ENCODE measurements around the gene SH3BP4.
"Not testable (repeated sequence)": the region's sequence is repeated elsewhere in the genome, so short reads cannot be mapped to it uniquely, and the experiment has no call there.

The SH3BP4 gene

DNA sequence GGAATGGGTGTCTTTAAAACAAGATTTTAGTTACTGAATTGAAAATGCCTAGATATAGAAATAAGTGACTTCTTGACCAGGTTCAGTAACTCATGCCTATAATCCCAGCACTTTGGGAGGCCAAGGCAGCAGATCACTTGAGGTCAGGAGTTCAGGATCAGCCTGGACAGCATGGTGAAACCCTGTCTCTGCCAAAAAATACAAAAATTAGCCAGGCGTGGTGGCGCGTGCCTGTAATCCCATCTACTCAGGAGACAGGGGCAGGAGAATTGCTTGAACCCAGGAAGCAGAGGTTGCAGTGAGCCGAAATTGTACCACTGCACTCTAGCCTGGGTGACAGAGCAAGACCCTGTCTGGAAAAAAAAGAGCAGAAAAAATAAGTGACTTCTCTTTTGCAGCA lies 68.3 kb downstream of the SH3BP4 start:
- DNase-seq (ENCODE audit: low spot score): not testable (repeated sequence)

DNA sequence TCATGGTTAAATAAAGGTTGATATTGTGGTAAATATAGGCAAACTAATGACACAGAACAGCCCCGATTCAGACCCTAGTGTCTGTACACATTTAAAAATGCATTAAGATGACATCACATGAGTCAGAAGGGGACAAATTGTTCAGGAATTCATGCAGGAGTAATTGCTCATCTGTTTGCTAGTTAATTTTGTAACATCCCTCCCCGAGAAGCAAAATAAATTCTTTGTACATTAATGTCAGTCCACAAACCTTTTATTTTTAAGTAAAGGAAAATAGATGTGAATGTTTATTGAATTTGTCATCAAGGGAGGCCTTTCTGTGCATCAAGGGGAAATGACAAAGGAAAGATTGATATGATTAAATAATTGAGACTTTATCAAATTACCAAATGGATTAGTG lies 69.9 kb downstream of the SH3BP4 start:
- no peak for DNase-seq (ENCODE audit: low spot score)

DNA sequence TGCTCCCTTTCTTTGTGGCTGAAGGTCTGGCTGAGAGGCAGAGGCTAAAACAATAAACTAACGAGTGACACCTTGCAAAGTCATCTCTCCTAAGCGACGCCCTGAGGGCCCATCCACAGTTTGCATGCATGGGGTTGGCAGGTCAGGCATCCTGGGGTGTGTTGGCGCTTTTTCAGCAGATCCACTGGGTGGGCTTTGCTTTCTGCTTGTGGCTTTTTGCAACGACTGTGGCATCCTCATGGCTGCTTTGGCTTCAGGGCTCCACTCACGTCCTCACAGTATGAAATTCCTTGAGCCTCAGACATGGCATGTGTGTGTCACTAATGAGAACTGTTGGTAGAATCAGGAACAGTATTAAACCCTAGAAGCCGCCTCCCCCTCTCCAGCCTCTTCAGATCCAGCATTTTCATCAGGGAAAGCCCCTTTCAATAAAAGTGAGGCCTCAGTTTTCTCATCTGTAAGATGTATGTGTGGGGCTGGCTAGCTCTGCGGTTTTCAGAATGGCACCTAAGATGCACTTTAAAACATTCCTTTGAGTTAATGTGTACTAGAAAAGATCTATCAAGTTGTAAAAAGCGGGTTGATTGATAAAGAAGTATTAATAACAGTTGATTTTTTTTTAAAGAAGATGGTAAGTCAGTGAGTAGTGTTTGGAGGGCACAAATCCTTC lies 72.5 kb downstream of the SH3BP4 start:
- no peak for DNase-seq (ENCODE audit: low spot score)

DNA sequence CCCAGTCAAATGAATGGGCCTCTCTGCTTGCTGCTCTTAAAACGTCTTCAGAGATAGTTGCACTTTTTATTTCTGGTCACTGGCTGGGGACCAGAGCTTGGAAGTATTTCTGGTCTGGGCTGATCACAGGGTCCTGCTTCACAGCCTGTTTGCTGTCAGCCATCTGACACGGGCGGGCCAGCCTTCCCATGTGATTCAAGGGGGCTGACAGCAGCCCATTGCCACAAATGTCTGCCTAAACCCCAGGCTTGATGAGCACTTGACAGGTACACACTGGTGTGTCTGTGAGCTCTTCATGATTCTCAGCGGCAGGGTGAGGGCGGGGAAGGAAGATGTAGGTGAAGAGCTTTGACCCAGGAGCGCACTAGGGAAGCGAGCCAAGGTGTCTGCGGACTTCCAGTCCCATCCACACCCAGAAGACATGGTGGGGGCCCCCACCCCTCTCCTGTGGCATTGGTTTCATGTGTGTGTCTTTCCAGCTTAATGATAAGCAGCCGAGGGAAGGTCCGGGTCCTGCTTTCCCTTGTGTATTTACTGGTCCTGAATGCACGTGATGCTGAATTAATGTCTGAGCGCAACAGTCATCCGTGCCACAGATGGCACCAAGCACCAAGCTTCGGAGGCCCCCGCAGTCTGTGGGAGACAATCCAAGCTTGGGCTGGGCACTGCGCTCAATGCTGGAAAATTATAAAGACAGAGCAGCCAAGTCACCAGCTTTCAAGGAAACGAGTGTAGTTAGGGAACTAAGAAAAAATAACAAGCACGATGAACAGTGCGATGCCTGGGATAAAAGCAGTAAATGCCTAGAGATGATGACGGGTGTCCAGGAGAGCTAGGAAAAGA lies 73.3 kb downstream of the SH3BP4 start:
- no peak for DNase-seq (ENCODE audit: low spot score)

DNA sequence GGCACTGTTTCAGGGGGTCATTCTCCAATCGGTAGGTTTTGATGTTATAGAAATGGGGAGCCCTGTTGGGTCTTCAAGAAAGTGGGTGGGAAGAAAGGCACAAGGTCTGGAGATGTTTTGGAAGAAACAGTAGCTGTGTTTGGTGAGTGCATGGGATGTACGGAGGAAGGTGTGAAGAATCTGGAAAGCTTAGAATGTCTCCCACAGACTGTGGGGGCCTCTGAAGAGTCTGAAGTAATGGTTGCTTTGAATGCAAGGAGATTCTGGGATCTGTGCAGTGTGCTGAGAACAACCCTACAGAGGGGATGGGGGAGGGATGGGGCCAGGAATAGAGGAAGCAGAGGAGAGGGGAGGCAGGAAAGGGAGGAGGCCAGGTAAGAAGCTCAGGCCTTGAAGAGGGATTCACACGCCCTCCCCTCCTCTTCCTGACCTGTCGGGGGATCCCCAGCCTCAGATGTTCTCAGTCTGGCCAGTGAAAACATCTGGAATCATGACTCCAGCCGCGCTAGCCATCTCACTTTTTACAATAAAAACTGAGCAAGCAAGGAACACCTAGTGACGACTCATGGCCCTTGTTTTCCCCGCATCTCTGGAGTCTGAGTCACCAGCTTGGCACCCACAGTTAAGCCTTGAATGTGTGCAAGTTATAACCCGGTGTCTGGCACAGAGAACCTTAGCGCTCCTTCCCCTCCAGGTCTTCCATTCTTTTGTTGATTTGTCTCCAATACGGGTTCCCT lies 74.2 kb downstream of the SH3BP4 start:
- DNase-seq (ENCODE audit: low spot score): no peak

DNA sequence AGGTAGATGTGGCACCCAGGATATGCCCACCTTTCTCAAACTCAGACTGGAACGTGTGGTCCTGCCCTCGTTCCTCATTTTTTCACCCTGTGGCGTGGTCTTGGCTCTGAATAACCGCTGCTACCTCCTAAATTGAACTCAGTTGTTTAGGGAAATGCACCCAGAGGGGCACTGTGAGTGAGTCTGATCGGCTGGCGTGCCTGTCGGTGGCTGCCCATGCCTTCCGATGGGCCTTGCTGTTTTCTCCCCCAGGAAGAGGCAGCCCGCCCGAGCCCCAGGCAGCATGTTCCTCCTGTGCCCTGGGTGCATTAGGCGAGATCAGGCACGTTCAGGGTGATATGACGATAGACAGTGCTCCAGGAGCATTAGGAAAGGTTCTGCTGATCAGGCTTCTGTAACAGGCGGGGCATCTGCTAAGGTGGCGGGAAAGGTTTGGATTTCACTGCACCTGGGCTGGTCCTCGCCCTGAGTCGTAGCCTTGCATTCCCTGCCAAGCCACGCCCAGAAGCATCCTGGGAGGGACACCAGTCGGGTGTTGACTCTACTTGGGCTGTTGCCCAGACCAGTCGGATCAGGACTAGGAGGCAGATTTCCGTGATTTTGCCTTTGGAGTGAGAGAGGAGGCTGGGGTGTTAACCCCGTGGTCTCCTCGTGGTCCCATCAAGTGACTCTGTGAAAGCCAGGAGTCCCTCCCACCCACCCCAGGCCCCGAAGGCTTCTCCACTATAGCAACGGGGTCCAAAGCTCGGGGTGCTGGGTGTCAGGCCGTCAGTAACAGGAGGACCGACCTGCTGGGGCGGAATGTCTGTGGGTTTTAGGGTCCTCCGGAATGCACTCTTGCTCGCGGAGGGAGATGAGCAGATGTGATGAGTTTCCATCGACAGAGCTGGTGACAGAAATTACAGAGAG lies 75.1 kb downstream of the SH3BP4 start:
- DNase-seq (ENCODE audit: low spot score): no peak

DNA sequence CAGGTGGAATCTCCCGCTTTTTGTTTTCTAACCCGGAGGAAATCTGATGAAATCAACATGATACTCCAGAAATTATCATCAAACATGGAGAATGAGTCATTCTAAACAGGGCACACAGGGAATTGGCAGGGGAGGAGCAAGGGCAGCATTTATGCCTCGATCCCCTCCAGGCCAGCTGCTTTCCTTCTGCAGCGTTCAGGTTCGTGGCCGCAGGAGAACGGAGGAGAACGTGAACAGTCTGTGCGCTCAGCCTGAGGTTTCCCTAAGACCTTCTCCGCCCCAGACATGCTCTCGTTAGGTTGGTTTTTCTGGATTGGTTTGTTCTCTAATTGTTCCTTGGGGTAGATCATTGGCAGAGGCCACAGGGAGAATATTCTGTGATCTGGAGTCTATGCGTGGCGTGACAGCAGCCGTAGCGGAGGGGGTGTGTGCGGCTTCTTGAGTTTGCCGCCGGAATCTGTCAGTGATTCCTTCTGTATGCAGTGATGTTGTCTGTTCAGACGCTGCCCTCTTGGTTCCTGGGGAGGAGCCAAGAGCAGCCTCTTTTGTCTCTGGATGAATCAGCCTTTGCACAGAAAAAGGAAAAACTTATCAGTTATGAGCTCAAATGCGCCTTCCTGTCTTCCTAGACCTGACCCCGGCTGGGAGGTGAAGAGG lies 75.9 kb downstream of the SH3BP4 start:
- DNase-seq (ENCODE audit: low spot score): no peak

DNA sequence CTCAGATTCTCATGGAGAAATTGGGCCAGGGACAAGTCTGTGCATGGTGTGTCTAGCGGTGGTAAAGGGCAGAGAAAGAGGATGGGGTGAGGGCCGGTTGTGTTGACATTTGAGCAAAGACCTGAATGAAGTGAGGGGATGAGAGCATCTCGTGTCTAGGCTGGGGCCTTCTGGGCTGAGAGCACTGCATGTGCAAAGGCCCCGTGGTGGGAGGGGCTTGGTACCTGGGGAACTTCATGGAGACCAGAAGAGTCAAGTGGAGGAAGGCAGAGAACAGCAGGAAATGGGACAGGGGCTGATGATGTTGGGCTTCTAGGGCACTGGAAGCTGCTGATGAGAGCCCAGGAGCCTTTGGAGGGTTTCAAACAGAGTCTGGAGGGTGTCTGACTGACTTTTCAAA lies 76.8 kb downstream of the SH3BP4 start:
- no peak for DNase-seq (ENCODE audit: low spot score)

DNA sequence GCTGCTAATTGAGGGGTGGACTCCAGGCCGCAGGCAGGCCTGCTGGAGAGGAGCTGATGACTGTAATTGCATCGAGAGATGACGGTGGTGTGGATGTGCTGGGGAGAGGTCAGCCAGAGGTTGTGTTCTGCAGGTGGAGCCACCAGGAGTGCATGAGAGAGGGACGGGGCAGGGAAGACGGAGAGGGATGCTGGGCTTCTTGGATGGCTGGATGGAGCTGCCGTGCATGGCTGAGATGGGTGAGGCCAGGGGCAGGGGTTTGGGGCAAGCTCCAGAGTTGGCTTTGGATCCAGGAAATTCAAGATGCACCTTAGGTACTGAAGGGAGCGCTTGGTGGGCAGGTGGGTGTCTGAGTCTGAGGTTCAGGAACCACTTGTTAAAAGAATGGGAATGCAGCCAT lies 77.2 kb downstream of the SH3BP4 start:
- DNase-seq (ENCODE audit: low spot score): no peak

DNA sequence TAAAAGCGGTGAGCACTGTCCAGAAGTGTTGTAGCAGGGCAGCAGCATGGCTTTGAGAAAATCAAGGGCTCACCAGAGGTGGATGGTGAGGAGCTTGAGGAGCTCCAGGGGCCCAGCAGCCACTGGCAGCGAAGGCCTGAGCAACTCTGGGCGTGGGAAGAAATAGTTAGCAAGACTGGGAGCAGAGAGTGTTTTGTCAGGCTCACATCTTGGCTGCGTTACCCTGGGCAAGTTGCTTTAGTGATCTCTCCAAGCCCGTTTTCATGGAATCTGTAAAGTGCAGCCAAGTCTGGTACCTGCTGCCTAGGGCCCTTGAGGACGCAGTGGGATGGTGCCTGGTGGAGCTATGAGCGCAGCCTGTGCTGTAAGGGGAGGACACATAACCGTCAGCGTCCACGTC lies 78.3 kb downstream of the SH3BP4 start:
- no peak for DNase-seq (ENCODE audit: low spot score)

DNA sequence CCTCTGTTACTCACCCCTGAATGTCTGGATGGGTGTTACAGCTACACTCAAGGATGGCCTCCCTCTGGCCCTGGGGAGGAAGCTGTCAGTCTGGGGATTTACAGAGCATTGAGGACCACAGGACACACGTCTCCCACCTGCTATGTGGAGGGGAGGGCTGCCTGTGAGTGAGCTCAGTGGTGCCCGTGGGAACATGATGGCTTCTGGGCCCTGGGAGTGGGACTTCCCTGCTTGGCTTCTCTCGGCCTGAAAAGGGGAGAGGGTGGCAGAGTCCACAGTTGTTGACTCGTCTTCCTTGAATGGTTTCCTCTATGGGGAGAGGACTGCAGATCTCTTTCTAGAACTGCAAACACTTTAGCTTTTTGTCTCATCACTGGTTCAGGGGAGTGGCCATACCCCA lies 79.1 kb downstream of the SH3BP4 start:
- no peak for DNase-seq (ENCODE audit: low spot score)

DNA sequence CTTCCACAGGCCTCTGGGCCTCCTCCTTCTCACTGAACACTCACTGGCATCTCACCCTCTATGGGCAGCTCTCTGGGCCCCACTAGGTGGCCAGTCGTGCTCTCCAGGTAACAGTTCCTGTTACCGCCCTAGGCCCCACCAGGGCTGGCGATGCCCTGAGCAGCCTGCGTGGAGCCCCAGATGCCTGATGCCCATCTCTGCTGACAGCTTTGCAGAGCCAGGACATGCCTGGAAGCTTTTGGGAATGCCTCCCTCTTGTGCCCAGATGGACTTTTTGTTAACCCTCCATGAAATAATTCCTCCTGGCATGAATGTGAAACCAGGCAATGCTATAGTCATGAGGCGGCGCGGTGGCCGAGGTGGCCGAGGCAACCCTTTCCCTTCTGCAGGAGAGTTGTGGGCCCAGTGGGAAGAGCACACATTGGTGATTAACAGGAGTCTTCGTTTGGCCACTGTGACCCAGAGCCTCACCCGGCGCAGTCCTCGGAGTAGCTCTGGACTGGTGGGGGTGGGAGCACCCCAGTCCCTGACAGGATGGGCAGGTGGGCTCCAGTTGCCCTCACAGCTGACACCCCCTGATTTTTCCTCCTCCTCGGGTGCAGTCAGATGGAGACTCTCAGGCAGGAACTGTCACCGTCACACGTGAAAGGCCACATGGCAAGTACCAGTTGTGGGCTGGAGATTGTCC lies 80.0 kb downstream of the SH3BP4 start:
- no peak for DNase-seq (ENCODE audit: low spot score)

DNA sequence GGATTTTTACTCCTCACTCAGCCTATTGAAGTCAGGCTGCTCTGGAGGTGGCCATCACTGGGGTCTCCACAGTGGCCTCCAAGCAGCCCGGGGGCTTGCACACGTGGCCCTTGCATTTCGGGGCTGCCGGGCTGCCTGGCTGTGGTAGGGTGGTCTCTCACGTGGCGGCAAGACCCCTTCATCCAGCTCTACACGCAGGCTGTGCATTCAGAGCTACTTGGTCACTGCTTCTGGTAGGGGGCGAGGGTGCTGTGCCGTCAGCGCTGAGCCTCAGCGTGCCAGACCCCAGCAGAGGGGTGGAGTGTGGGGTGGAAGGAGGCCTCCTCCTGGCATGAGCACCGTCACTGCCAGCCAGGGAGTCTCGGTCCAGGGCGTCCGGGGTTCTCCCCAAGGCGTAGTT lies 80.6 kb downstream of the SH3BP4 start:
- DNase-seq (ENCODE audit: low spot score): no peak

DNA sequence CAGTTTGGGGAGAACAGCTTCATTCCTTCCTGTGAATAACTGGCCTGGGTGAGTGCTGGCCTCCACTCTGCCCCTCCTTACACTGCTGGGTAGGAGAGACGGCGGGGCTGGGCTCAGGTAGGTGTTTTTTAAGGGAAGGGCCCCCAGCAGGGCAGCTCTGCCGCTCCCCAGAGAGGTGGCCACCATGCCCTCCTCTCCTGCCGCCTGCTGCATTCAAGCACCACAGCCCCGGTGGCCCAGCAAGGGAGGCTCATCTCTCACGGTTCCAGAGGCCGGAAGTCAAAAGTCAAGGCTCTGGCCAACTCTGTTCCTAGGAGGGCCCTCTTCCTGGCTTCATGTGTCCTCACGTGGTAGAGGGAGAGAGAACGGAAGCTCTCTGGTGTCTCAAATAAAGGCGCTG lies 81.1 kb downstream of the SH3BP4 start:
- DNase-seq (ENCODE audit: low spot score): no peak

DNA sequence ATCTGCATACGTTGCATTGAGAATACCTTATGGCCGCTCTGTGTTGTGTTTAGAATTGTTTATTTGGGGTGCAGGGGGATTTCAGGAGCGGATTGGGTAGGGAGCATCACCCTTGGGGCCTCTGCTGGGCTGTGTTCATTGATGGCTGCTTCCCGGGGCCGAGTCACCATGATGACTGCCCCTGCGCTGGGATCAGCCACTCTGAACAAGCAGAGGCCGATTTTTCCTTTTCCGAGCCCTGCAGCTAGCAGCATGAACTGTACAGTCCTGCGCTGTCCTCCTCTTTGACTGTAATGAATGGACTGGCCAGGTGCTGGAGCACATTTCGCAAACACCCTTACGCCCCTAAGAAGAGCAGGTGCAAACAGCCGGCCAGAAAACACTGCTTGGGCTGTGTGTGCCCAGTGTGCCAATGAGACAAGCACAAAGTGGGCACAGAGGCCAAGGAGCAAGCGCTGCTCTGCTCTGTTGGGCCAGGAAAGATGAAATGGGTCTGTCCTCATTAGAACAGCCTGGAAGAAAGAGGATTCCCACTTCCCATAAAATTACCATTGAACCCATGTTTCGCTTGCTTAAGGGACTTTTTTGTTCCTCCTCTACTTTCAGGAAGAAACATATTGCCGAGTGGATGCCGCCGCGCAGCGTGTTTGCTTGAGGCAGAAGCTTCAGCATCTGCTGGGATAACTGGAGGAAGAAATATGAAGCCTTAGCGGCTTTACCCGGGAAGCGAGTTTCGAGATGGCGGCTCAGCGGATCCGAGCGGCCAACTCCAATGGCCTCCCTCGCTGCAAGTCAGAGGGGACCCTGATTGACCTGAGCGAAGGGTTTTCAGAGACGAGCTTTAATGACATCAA lies 82.7 kb downstream of the SH3BP4 start:
- DNase-seq (ENCODE audit: low spot score): no peak

DNA sequence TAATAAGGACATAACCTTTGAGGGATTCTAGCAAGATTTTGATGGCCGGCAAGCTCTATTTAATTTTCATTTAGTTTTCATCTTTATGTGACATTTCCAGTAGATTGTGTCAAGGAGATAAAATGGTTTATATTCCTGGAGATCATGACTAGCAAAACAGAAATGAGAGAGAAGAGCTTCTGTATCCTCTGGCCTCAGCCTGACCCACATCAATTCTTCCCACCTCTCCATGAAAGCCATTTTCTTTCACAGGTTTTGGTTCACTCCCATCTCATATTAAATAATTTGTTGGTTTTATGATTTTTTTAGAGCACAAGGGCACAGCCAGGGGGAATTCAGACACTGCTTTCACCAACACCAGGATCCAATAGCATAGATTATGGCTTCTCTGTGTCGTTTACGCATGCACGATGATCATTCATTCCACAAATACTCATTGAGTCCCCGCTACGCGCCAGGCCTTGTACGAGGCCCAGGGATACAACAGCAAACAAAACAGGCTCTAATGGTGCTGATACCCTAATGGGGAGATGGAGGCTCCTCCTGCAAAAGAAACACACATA lies 85.9 kb downstream of the SH3BP4 start:
- no peak for DNase-seq (ENCODE audit: low spot score)

DNA sequence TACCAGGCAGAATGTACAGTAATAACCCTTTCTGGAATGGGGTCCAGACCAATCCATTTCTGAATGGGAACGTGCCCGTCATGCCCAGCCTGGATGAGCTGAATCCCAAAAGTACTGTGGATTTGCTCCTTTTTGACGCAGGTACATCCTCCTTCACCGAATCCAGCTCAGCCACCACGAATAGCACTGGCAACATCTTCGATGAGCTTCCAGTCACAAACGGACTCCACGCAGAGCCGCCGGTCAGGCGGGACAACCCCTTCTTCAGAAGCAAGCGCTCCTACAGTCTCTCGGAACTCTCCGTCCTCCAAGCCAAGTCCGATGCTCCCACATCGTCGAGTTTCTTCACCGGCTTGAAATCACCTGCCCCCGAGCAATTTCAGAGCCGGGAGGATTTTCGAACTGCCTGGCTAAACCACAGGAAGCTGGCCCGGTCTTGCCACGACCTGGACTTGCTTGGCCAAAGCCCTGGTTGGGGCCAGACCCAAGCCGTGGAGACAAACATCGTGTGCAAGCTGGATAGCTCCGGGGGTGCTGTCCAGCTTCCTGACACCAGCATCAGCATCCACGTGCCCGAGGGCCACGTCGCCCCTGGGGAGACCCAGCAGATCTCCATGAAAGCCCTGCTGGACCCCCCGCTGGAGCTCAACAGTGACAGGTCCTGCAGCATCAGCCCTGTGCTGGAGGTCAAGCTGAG lies 89.6 kb downstream of the SH3BP4 start:
- DNase-seq (ENCODE audit: low spot score): no peak

DNA sequence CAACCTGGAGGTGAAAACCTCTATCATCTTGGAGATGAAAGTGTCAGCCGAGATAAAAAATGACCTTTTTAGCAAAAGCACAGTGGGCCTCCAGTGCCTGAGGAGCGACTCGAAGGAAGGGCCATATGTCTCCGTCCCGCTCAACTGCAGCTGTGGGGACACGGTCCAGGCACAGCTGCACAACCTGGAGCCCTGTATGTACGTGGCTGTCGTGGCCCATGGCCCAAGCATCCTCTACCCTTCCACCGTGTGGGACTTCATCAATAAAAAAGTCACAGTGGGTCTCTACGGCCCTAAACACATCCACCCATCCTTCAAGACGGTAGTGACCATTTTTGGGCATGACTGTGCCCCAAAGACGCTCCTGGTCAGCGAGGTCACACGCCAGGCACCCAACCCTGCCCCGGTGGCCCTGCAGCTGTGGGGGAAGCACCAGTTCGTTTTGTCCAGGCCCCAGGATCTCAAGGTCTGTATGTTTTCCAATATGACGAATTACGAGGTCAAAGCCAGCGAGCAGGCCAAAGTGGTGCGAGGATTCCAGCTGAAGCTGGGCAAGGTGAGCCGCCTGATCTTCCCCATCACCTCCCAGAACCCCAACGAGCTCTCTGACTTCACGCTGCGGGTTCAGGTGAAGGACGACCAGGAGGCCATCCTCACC lies 90.2 kb downstream of the SH3BP4 start:
- DNase-seq (ENCODE audit: low spot score): no peak
